Memory B cell (primary cell): Measurements from ENCODE around the gene SMC5.
"Not testable (repeated sequence)": the region's sequence is repeated elsewhere in the genome, so short reads cannot be mapped to it uniquely, and the experiment has no call there.

Source experiments
- ATAC-seq: fragments of 150-1000 bp; cut with Tn5 transposase; 2 replicates; pipeline ENCODE4 v1.10.0; 2021; ENCODE audit warnings: low read depth, mild to moderate bottlenecking, moderate library complexity
- DNase-seq, 2 donors: peaks; one replicate each; pipeline ENCODE4 v3.0.0; 2022; ENCODE audit warnings: low spot score in 2 of 2
- H3K27ac Mint-ChIP-seq: one replicate; pipeline ENCODE4 v1.8.0; 2022; ENCODE audit warnings: mild to moderate bottlenecking, moderate library complexity, mixed read lengths
- H3K27me3 Mint-ChIP-seq: one replicate; pipeline ENCODE4 v1.8.0; 2022; ENCODE audit warnings: mixed read lengths
- H3K36me3 Mint-ChIP-seq: one replicate; pipeline ENCODE4 v1.8.0; 2022; ENCODE audit warnings: mild to moderate bottlenecking, mixed read lengths
- H3K4me1 Mint-ChIP-seq: one replicate; pipeline ENCODE4 v1.8.0; 2022; ENCODE audit warnings: mixed read lengths
- H3K4me3 Mint-ChIP-seq: one replicate; pipeline ENCODE4 v1.8.0; 2022; ENCODE audit warnings: mild to moderate bottlenecking, moderate library complexity, mixed read lengths
- H3K9me3 Mint-ChIP-seq: one replicate; pipeline ENCODE4 v1.8.0; 2022; ENCODE audit warnings: mixed read lengths

SMC5 gene

GRCh38 chr9:70291446-70291845 is 32.7 kb downstream of the SMC5 start:
- Mint-ChIP-seq H3K36me3 (peaks cover 46% of the 10 kb centered on the region), H3K4me3 (no peak overlapping the region), H3K27me3 (no peaks in the 10 kb centered on the region), H3K4me1 (peaks cover 3% of the 10 kb centered on the region), H3K27ac (no peak overlapping the region), H3K9me3 (peaks cover 2% of the 10 kb centered on the region)
- ATAC-seq (no peak), DNase-seq (no peak)

- H3K36me3 Mint-ChIP-seq: peaks cover 42% of the 10 kb centered on the region
- no peak overlapping the region for H3K4me3 Mint-ChIP-seq
- ATAC-seq (no peak), DNase-seq (no peak)
- no peak overlapping the region for H3K27ac Mint-ChIP-seq
- H3K4me1 Mint-ChIP-seq: peaks cover 3% of the 10 kb centered on the region
- no peaks in the 10 kb centered on the region for H3K27me3 Mint-ChIP-seq
- H3K9me3 Mint-ChIP-seq: peaks cover 2% of the 10 kb centered on the region
These were observed 33.5 kb downstream of the SMC5 start for GRCh38 chr9:70292253-70292652.

- H3K9me3 Mint-ChIP-seq: peaks cover 2% of the 10 kb centered on the region
- no peak overlapping the region for H3K4me3 Mint-ChIP-seq
- peaks cover 3% of the 10 kb centered on the region for H3K4me1 Mint-ChIP-seq
- H3K36me3 Mint-ChIP-seq: peaks cover 40% of the 10 kb centered on the region
- H3K27me3 Mint-ChIP-seq: no peaks in the 10 kb centered on the region
- DNase-seq (no peak), ATAC-seq (no peak)
- no peak overlapping the region for H3K27ac Mint-ChIP-seq
These were observed 34.4 kb downstream of the SMC5 start for GRCh38 chr9:70293214-70293613.

- no peak overlapping the region for H3K27ac Mint-ChIP-seq
- no peak overlapping the region for H3K4me3 Mint-ChIP-seq
- no peak for ATAC-seq
- H3K4me1 Mint-ChIP-seq: peaks cover 3% of the 10 kb centered on the region
- no peaks in the 10 kb centered on the region for H3K27me3 Mint-ChIP-seq
- no peak for DNase-seq
- H3K36me3 Mint-ChIP-seq: peaks cover 52% of the 10 kb centered on the region
- peaks cover 2% of the 10 kb centered on the region for H3K9me3 Mint-ChIP-seq
These were observed 38.4 kb downstream of the SMC5 start for GRCh38 chr9:70297141-70297540.

GRCh38 chr9:70298245-70298771 is 39.5 kb downstream of the SMC5 start:
- H3K36me3 Mint-ChIP-seq: peaks cover 44% of the 10 kb centered on the region
- H3K9me3 Mint-ChIP-seq: peaks cover 2% of the 10 kb centered on the region
- H3K27ac Mint-ChIP-seq: no peak overlapping the region
- H3K4me1 Mint-ChIP-seq: peaks cover 3% of the 10 kb centered on the region
- DNase-seq: no peak
- ATAC-seq: no peak
- H3K27me3 Mint-ChIP-seq: no peaks in the 10 kb centered on the region
- H3K4me3 Mint-ChIP-seq: no peak overlapping the region

GRCh38 chr9:70303268-70303667 is 44.5 kb downstream of the SMC5 start:
- ATAC-seq (no peak), DNase-seq (no peak)
- no peak overlapping the region for H3K4me3 Mint-ChIP-seq
- no peak overlapping the region for H3K27ac Mint-ChIP-seq
- H3K9me3 Mint-ChIP-seq: peaks cover 2% of the 10 kb centered on the region
- no peaks in the 10 kb centered on the region for H3K4me1 Mint-ChIP-seq
- peaks cover 38% of the 10 kb centered on the region for H3K36me3 Mint-ChIP-seq
- no peaks in the 10 kb centered on the region for H3K27me3 Mint-ChIP-seq

GRCh38 chr9:70304810-70305209 is 46.0 kb downstream of the SMC5 start:
- Mint-ChIP-seq H3K36me3 (peaks cover 37% of the 10 kb centered on the region), H3K27ac (no peak overlapping the region), H3K27me3 (no peaks in the 10 kb centered on the region), H3K4me3 (no peak overlapping the region), H3K9me3 (peaks cover 2% of the 10 kb centered on the region), H3K4me1 (no peaks in the 10 kb centered on the region)
- ATAC-seq (no peak), DNase-seq (no peak)

GRCh38 chr9:70315389-70315788 is 56.6 kb downstream of the SMC5 start:
- no peak for ATAC-seq
- H3K27ac Mint-ChIP-seq: no peak overlapping the region
- peaks cover 41% of the 10 kb centered on the region for H3K36me3 Mint-ChIP-seq
- no peak overlapping the region for H3K4me3 Mint-ChIP-seq
- H3K27me3 Mint-ChIP-seq: no peaks in the 10 kb centered on the region
- H3K9me3 Mint-ChIP-seq: no peaks in the 10 kb centered on the region
- H3K4me1 Mint-ChIP-seq: no peaks in the 10 kb centered on the region
- no peak for DNase-seq

- no peaks in the 10 kb centered on the region for H3K27me3 Mint-ChIP-seq
These were observed 59.2 kb downstream of the SMC5 start for GRCh38 chr9:70318002-70318401.

GRCh38 chr9:70322096-70322495 is 63.3 kb downstream of the SMC5 start:
- Mint-ChIP-seq H3K9me3 (peaks cover 3% of the 10 kb centered on the region), H3K4me3 (no peak overlapping the region), H3K27me3 (no peaks in the 10 kb centered on the region), H3K4me1 (no peaks in the 10 kb centered on the region), H3K27ac (no peak overlapping the region), H3K36me3 (peaks cover 55% of the 10 kb centered on the region)
- DNase-seq (no peak), ATAC-seq (no peak)

More at GRCh38 chr9:70318002-70318401, 59.2 kb downstream of the SMC5 start:
- no peaks in the 10 kb centered on the region for H3K4me1 Mint-ChIP-seq
- no peaks in the 10 kb centered on the region for H3K9me3 Mint-ChIP-seq
- DNase-seq (no peak), ATAC-seq (no peak)
- peaks cover 35% of the 10 kb centered on the region for H3K36me3 Mint-ChIP-seq
- H3K4me3 Mint-ChIP-seq: no peak overlapping the region
- no peak overlapping the region for H3K27ac Mint-ChIP-seq

GRCh38 chr9:70324963-70325362 is 66.2 kb downstream of the SMC5 start:
- Mint-ChIP-seq H3K27ac (no peak overlapping the region), H3K9me3 (peaks cover 12% of the 10 kb centered on the region), H3K36me3 (peaks cover 71% of the 10 kb centered on the region), H3K4me1 (peaks cover 3% of the 10 kb centered on the region), H3K27me3 (no peaks in the 10 kb centered on the region), H3K4me3 (no peak overlapping the region)
- ATAC-seq: no peak
- DNase-seq: no peak

- Mint-ChIP-seq H3K9me3 (peaks cover 12% of the 10 kb centered on the region), H3K36me3 (peaks cover 55% of the 10 kb centered on the region)
- not testable (repeated sequence) for H3K4me1 Mint-ChIP-seq, H3K4me3 Mint-ChIP-seq, ATAC-seq, H3K27ac Mint-ChIP-seq, H3K27me3 Mint-ChIP-seq, DNase-seq
These were observed 69.8 kb downstream of the SMC5 start for GRCh38 chr9:70328625-70329024.

GRCh38 chr9:70340572-70340971 is 81.8 kb downstream of the SMC5 start:
- no peak overlapping the region for H3K4me3 Mint-ChIP-seq
- H3K4me1 Mint-ChIP-seq: no peaks in the 10 kb centered on the region
- H3K27me3 Mint-ChIP-seq: no peaks in the 10 kb centered on the region
- no peaks in the 10 kb centered on the region for H3K9me3 Mint-ChIP-seq
- peaks cover 6% of the 10 kb centered on the region for H3K36me3 Mint-ChIP-seq
- H3K27ac Mint-ChIP-seq: no peak overlapping the region
- ATAC-seq: no peak
- no peak for DNase-seq

- ATAC-seq (no peak), DNase-seq (no peak)
- Mint-ChIP-seq H3K4me1 (no peaks in the 10 kb centered on the region), H3K27me3 (no peaks in the 10 kb centered on the region), H3K36me3 (peaks cover 17% of the 10 kb centered on the region), H3K27ac (no peak overlapping the region), H3K4me3 (no peak overlapping the region), H3K9me3 (no peaks in the 10 kb centered on the region)
These were observed 88.3 kb downstream of the SMC5 start for GRCh38 chr9:70347046-70347445.

- Mint-ChIP-seq H3K36me3 (peaks cover 6% of the 10 kb centered on the region), H3K4me3 (no peak overlapping the region), H3K9me3 (no peaks in the 10 kb centered on the region), H3K27me3 (no peaks in the 10 kb centered on the region), H3K4me1 (no peaks in the 10 kb centered on the region), H3K27ac (no peak overlapping the region)
- DNase-seq (no peak), ATAC-seq (no peak)
These were observed 93.6 kb downstream of the SMC5 start for GRCh38 chr9:70352356-70352755.
